ENCODE data around the gene PPM1F. TPM values are rescaled to one million over a fixed set of nuclear protein-coding genes. Genes with fewer than 3 reads are reported as not detected.

Gene PPM1F
- total RNA-seq, 2 donors from 2014 or later: 14.5 to 26.4 TPM

GRCh38 chr22:21919526-21920307 is 32.9 kb downstream of the PPM1F start:
- DNase-seq (no peak), ATAC-seq (no peak)
- Histone ChIP-seq H3K27me3 (no peaks in the 10 kb centered on the region), H3K27ac (peak overlapping the region in 1 of 4 donors; percentile 3), H3K4me1 (peaks cover 40% of the 10 kb centered on the region), H3K9me3 (no peaks in the 10 kb centered on the region), H3K36me3 (replicated peaks in 1 of 2; ENCODE audit: insufficient read depth in 1 of 2, low read depth in 2 of 2) (no peaks in the 10 kb centered on the region), H3K4me3 (no peak overlapping the region)
- TF ChIP-seq, protein P1, sequence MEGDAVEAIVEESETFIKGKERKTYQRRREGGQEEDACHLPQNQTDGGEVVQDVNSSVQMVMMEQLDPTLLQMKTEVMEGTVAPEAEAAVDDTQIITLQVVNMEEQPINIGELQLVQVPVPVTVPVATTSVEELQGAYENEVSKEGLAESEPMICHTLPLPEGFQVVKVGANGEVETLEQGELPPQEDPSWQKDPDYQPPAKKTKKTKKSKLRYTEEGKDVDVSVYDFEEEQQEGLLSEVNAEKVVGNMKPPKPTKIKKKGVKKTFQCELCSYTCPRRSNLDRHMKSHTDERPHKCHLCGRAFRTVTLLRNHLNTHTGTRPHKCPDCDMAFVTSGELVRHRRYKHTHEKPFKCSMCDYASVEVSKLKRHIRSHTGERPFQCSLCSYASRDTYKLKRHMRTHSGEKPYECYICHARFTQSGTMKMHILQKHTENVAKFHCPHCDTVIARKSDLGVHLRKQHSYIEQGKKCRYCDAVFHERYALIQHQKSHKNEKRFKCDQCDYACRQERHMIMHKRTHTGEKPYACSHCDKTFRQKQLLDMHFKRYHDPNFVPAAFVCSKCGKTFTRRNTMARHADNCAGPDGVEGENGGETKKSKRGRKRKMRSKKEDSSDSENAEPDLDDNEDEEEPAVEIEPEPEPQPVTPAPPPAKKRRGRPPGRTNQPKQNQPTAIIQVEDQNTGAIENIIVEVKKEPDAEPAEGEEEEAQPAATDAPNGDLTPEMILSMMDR (IDR thresholded peaks at IDR 0.05): no peak
- no peak for TF ChIP-seq POLR2A (IDR thresholded peaks at IDR 0.05)
- WGBS, 2 donors: 90 to 96% methylated on average over 12 to 19 of the region's 20 CpGs
- intact Hi-C loops (cut with DNase I): no loop called here

- H3K27ac ChIP-seq: peak overlapping the region in 1 of 4 donors; percentile 59
- TF ChIP-seq, protein P1 (IDR thresholded peaks at IDR 0.05): no peak
- no peak for TF ChIP-seq POLR2A (IDR thresholded peaks at IDR 0.05)
- no peak overlapping the region for H3K4me3 ChIP-seq
- no peak for DNase-seq
- intact Hi-C loops (cut with DNase I): no loop called here
- no peaks in the 10 kb centered on the region for H3K27me3 ChIP-seq
- H3K9me3 ChIP-seq: no peaks in the 10 kb centered on the region
- no peaks in the 10 kb centered on the region for H3K36me3 ChIP-seq (replicated peaks in 1 of 2; ENCODE audit: insufficient read depth in 1 of 2, low read depth in 2 of 2)
- ATAC-seq: no peak
- peaks cover 40% of the 10 kb centered on the region for H3K4me1 ChIP-seq
- 93% methylated on average over 10 to 12 of the region's 12 CpGs for WGBS, 2 donors
These were observed 34.0 kb downstream of the PPM1F start for GRCh38 chr22:21918466-21919185.

GRCh38 chr22:21917959-21918261 is 34.7 kb downstream of the PPM1F start:
- WGBS, 2 donors: 80 to 88% methylated on average over 2 to 6 of the region's 6 CpGs
- Histone ChIP-seq H3K4me1 (peaks cover 40% of the 10 kb centered on the region), H3K36me3 (replicated peaks in 1 of 2; ENCODE audit: insufficient read depth in 1 of 2, low read depth in 2 of 2) (no peaks in the 10 kb centered on the region), H3K27me3 (no peaks in the 10 kb centered on the region), H3K9me3 (no peaks in the 10 kb centered on the region), H3K27ac (peak overlapping the region; percentile 28 to 60 (median 57)), H3K4me3 (no peak overlapping the region)
- DNase-seq (no peak), ATAC-seq (no peak)
- intact Hi-C loops (cut with DNase I): no loop called here
- no peak for TF ChIP-seq POLR2A (IDR thresholded peaks at IDR 0.05)
- TF ChIP-seq, protein P1 (IDR thresholded peaks at IDR 0.05): no peak

DNA sequence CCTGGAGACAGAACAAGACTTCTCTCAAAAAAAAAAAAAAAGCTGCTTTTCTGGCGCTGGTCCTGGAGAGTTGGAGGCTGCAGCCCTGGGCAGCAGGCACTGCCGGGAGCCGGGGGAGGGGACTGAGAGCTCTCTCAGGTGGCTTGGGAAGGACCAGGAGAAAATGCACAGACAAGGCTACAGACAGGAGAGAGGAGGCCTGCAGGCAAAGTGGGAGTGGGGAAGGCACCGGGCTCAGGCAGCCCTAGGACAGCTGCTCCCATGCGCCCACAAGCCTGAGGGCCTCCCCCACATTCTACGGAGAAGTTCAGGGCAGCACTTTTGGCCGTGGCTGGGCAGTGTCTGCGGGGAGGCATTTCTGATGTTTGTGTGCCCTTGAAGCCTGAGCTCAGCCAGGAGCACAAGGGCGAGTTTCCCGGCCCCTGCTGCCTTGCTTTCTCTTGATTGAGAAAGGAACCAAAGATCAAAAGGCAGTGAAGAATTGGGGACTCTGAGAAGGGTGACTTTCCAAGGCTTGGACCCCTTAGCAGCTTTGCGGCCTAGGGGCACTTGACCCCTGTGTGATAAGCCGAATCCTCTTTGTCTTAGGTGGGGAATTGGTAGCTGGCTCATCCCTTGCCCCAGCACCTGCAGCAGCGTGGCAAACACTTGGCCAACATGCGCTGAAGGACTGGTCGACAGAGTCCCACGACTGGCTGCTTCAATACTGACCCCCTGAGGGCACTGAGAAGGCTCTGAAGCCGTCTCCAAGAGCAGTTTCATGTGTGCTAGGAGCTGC is 35.3 kb downstream of the PPM1F start:
- H3K4me3 ChIP-seq: no peak overlapping the region
- H3K36me3 ChIP-seq (replicated peaks in 1 of 2; ENCODE audit: insufficient read depth in 1 of 2, low read depth in 2 of 2): no peaks in the 10 kb centered on the region
- DNase-seq: peak; percentile 73 to 85 (median 83)
- no peaks in the 10 kb centered on the region for H3K9me3 ChIP-seq
- no peak for TF ChIP-seq POLR2A (IDR thresholded peaks at IDR 0.05)
- TF ChIP-seq, protein P1 (IDR thresholded peaks at IDR 0.05): no peak
- peak overlapping the region; percentile 28 to 60 (median 57) for H3K27ac ChIP-seq
- ATAC-seq: peak; percentile 79
- WGBS, 2 donors: 24 to 27% methylated on average over 10 to 17 of the region's 17 CpGs
- intact Hi-C loops (cut with DNase I): no loop called here
- peaks cover 37% of the 10 kb centered on the region for H3K4me1 ChIP-seq
- H3K27me3 ChIP-seq: no peaks in the 10 kb centered on the region
